Liver (tissue), 3 donors: ENCODE measurements around the gene ITGB2.

Experiments used
- CTCF ChIP-seq: fragments of 150-350 bp; IDR thresholded peaks from 2 replicates; pipeline ENCODE4 v1.5.1; 2017; ENCODE audit warnings: improper control_type of control experiment, low read depth, low read length; ENCODE audit not compliant: missing input control
- EGR1 ChIP-seq, 2 donors: IDR thresholded peaks; 2 replicates each; pipeline ENCODE4 v1.6.1; 2016 to 2018; ENCODE audit warnings: antibody characterized with exemption in 2 of 2, low read depth in 2 of 2
- FOXA1 ChIP-seq: IDR thresholded peaks from 2 replicates; pipeline ENCODE4 v1.6.1; 2016; ENCODE audit warnings: antibody characterized with exemption
- RAD21 ChIP-seq, 2 donors: IDR thresholded peaks; 2 replicates each; pipeline ENCODE4 v1.6.1; 2016; ENCODE audit warnings: antibody characterized with exemption in 2 of 2, mild to moderate bottlenecking in 2 of 2
- TAF1 ChIP-seq: conservative IDR thresholded peaks from 2 replicates; pipeline ENCODE4 v1.6.1; 2016; ENCODE audit warnings: antibody characterized with exemption, mild to moderate bottlenecking
- YY1 ChIP-seq: IDR thresholded peaks from 2 replicates; pipeline ENCODE4 v1.6.1; 2016; ENCODE audit warnings: antibody characterized with exemption, mild to moderate bottlenecking
- ZBTB33 ChIP-seq: IDR thresholded peaks from 2 replicates; pipeline ENCODE4 v1.6.1; 2016; ENCODE audit warnings: antibody characterized with exemption
- TF ChIP-seq, protein P1 (sequence below): IDR thresholded peaks from 2 replicates; pipeline ENCODE4 v1.6.1; 2016; ENCODE audit warnings: antibody characterized with exemption, mild to moderate bottlenecking
- TF ChIP-seq, protein P2 (sequence below): IDR thresholded peaks from 2 replicates; pipeline ENCODE4 v1.6.1; 2016; ENCODE audit warnings: antibody characterized with exemption
- donor health status: healthy.
- donor health status: healthy.

GRCh38 chr21:44874240-44874496, 46.5 kb downstream of the ITGB2 start:
- TF ChIP-seq CTCF = no peak
- no peak for TF ChIP-seq RAD21 (IDR thresholded peaks at IDR 0.05)
- no peak for TF ChIP-seq TAF1
- no peak for TF ChIP-seq YY1
- no peak for TF ChIP-seq EGR1 (IDR thresholded peaks at IDR 0.05; ENCODE audit: low read depth in 2 of 2)
- TF ChIP-seq, protein P1, sequence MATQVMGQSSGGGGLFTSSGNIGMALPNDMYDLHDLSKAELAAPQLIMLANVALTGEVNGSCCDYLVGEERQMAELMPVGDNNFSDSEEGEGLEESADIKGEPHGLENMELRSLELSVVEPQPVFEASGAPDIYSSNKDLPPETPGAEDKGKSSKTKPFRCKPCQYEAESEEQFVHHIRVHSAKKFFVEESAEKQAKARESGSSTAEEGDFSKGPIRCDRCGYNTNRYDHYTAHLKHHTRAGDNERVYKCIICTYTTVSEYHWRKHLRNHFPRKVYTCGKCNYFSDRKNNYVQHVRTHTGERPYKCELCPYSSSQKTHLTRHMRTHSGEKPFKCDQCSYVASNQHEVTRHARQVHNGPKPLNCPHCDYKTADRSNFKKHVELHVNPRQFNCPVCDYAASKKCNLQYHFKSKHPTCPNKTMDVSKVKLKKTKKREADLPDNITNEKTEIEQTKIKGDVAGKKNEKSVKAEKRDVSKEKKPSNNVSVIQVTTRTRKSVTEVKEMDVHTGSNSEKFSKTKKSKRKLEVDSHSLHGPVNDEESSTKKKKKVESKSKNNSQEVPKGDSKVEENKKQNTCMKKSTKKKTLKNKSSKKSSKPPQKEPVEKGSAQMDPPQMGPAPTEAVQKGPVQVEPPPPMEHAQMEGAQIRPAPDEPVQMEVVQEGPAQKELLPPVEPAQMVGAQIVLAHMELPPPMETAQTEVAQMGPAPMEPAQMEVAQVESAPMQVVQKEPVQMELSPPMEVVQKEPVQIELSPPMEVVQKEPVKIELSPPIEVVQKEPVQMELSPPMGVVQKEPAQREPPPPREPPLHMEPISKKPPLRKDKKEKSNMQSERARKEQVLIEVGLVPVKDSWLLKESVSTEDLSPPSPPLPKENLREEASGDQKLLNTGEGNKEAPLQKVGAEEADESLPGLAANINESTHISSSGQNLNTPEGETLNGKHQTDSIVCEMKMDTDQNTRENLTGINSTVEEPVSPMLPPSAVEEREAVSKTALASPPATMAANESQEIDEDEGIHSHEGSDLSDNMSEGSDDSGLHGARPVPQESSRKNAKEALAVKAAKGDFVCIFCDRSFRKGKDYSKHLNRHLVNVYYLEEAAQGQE = peak; percentile 8
- TF ChIP-seq FOXA1 = no peak
- TF ChIP-seq, protein P2, sequence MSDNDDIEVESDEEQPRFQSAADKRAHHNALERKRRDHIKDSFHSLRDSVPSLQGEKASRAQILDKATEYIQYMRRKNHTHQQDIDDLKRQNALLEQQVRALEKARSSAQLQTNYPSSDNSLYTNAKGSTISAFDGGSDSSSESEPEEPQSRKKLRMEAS = no peak
- TF ChIP-seq ZBTB33 = no peak
